ENCODE measurements around the gene POLE4. TPM values are rescaled to one million over a fixed set of nuclear protein-coding genes. Genes with fewer than 3 reads are reported as not detected.

Gene POLE4
- total and polyA plus RNA-seq, 2 donors (not counting 1 experiment from before 2014, with no cell fraction given) = 23.3 to 53.3 TPM

DNA sequence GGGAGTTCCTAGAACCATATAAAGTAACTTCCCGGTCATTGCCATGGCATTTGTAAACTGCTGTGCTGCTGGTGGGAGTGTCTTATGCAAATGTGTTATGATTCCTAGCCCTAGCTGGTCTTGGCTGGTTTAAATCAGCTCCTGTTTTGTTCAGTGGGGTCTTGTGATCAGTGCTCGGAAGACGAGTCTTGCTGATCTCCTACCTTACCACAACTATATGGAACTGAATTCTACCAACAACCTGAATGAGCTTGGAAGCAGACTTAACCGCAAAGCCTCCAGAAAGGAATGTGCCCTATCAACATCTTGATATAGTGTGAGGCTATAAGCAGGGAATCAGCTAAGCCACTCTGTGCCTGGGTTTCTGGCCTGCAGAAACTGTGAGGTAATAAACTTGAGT is 33.5 kb downstream of the POLE4 start:
- H4K20me1 ChIP-seq (ENCODE audit: control insufficient read depth, insufficient read depth, low read length, poor library complexity, severe bottlenecking) = no peaks in the 10 kb centered on the region

DNA sequence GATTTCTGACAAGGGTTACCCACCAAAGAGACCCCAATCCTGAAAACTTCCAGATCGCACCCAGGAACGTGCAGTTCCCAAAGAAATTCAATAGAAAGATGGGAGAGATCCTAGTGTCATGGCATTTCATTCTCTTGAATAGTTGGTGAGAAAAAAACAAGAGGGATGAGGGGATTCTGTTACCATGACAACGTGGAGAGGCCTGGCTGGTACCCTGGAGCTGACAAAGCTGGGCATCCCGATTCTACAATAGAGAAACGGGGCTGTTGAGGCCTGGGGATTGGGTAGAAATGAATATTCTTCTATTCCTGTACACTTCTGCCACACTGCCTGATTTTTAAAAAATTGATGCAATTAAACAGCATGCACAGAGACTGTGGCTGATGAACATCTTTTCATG is 41.0 kb downstream of the POLE4 start:
- H3K9me3 ChIP-seq (ENCODE audit: control extremely low read depth in 1 of 3, control insufficient read depth in 2 of 3, insufficient read depth in 1 of 3, low read length in 2 of 3) = peaks cover 0 to 8% (median 3%) of the 10 kb centered on the region in 3 donors
- no peak for TF ChIP-seq EZH2 (IDR thresholded peaks at IDR 0.05; ENCODE audit: borderline replicate concordance, insufficient read depth, low read depth, low read length, poor library complexity, severe bottlenecking)
- TF ChIP-seq, protein P1, sequence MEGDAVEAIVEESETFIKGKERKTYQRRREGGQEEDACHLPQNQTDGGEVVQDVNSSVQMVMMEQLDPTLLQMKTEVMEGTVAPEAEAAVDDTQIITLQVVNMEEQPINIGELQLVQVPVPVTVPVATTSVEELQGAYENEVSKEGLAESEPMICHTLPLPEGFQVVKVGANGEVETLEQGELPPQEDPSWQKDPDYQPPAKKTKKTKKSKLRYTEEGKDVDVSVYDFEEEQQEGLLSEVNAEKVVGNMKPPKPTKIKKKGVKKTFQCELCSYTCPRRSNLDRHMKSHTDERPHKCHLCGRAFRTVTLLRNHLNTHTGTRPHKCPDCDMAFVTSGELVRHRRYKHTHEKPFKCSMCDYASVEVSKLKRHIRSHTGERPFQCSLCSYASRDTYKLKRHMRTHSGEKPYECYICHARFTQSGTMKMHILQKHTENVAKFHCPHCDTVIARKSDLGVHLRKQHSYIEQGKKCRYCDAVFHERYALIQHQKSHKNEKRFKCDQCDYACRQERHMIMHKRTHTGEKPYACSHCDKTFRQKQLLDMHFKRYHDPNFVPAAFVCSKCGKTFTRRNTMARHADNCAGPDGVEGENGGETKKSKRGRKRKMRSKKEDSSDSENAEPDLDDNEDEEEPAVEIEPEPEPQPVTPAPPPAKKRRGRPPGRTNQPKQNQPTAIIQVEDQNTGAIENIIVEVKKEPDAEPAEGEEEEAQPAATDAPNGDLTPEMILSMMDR (IDR thresholded peaks at IDR 0.05) = no peak
- no peak overlapping the region for H3K9ac ChIP-seq (ENCODE audit: low read length)
- Mint-ChIP-seq H3K9me3 (ENCODE audit: insufficient read depth) (no peaks in the 10 kb centered on the region), H3K27ac (no peak overlapping the region), H3K27me3 (no peaks in the 10 kb centered on the region), H3K4me3 (no peak overlapping the region), H3K4me1 (no peaks in the 10 kb centered on the region)
- no peak overlapping the region for H3K4me2 ChIP-seq (replicated peaks; ENCODE audit: low read depth, low read length, poor library complexity, severe bottlenecking)
- H3K79me2 ChIP-seq (ENCODE audit: control insufficient read depth, insufficient read depth, low read length) = no peaks in the 10 kb centered on the region
- no peak overlapping the region for H3K4me3 ChIP-seq (ENCODE audit: control extremely low read depth in 1 of 5, extremely low read depth in 1 of 5, insufficient read depth in 1 of 5, low read depth in 2 of 5, low read length in 4 of 5)
- H2AFZ ChIP-seq (ENCODE audit: insufficient read depth, low read depth, low read length, poor library complexity, severe bottlenecking) = no peak overlapping the region
- intact Hi-C loops (cut with micrococcal nuclease) = no loop called here
- WGBS (ENCODE audit: insufficient coverage) = 95% methylated on average over 3 of the region's 5 CpGs
- no peaks in the 10 kb centered on the region for H4K20me1 ChIP-seq (ENCODE audit: control insufficient read depth, insufficient read depth, low read length, poor library complexity, severe bottlenecking)
- no peak for DNase-seq
- peaks cover 0 to 4% of the 10 kb centered on the region in 2 experiments for H3K36me3 ChIP-seq (replicated peaks in 1 of 2; ENCODE audit: control extremely low read depth in 1 of 2, control insufficient read depth in 1 of 2, extremely low read depth in 1 of 2, insufficient read depth in 2 of 2, low read length in 1 of 2)
- no peak overlapping the region for H3K27ac ChIP-seq (ENCODE audit: low read length in 2 of 2)
- no peak for ATAC-seq (ENCODE audit: low read depth)
- no peaks in the 10 kb centered on the region for H3K27me3 ChIP-seq (replicated peaks in 1 of 4; ENCODE audit: control extremely low read depth in 1 of 4, control insufficient read depth in 3 of 4, insufficient read depth in 4 of 4, low read length in 3 of 4)
- ChIA-PET CTCF (interaction anchor here (0.7 kb wide), 1 partner anchor 31 kb away, joined by 3 read pairs; no protein-coding TSS in a partner anchor), POLR2A (no interaction called here)
- H3K4me1 ChIP-seq (ENCODE audit: control insufficient read depth in 2 of 2, insufficient read depth in 2 of 2, low read length in 2 of 2) = no peaks in the 10 kb centered on the region

More for the DNA sequence above, 33.5 kb downstream of the POLE4 start:
- H3K9me3 ChIP-seq (ENCODE audit: control extremely low read depth in 1 of 3, control insufficient read depth in 2 of 3, insufficient read depth in 1 of 3, low read length in 2 of 3) = no peaks in the 10 kb centered on the region
- no peaks in the 10 kb centered on the region for H3K79me2 ChIP-seq (ENCODE audit: control insufficient read depth, insufficient read depth, low read length)
- H3K4me3 ChIP-seq (ENCODE audit: control extremely low read depth in 1 of 5, extremely low read depth in 1 of 5, insufficient read depth in 1 of 5, low read depth in 2 of 5, low read length in 4 of 5) = no peak overlapping the region
- Mint-ChIP-seq H3K4me3 (no peak overlapping the region), H3K27ac (no peak overlapping the region), H3K27me3 (no peaks in the 10 kb centered on the region), H3K4me1 (peaks cover 1% of the 10 kb centered on the region), H3K9me3 (ENCODE audit: insufficient read depth) (no peaks in the 10 kb centered on the region)
- no peaks in the 10 kb centered on the region for H3K27me3 ChIP-seq (replicated peaks in 1 of 4; ENCODE audit: control extremely low read depth in 1 of 4, control insufficient read depth in 3 of 4, insufficient read depth in 4 of 4, low read length in 3 of 4)
- DNase-seq (no peak), ATAC-seq (ENCODE audit: low read depth) (no peak)
- intact Hi-C loops (cut with micrococcal nuclease) = no loop called here
- TF ChIP-seq, protein P1 (IDR thresholded peaks at IDR 0.05) = no peak
- no peak for TF ChIP-seq EZH2 (IDR thresholded peaks at IDR 0.05; ENCODE audit: borderline replicate concordance, insufficient read depth, low read depth, low read length, poor library complexity, severe bottlenecking)
- H3K36me3 ChIP-seq (replicated peaks in 1 of 2; ENCODE audit: control extremely low read depth in 1 of 2, control insufficient read depth in 1 of 2, extremely low read depth in 1 of 2, insufficient read depth in 2 of 2, low read length in 1 of 2) = no peaks in the 10 kb centered on the region
- WGBS (ENCODE audit: insufficient coverage) = no CpG with 5 or more reads among the region's 4 CpGs
- no peak overlapping the region for H3K4me2 ChIP-seq (replicated peaks; ENCODE audit: low read depth, low read length, poor library complexity, severe bottlenecking)
- H2AFZ ChIP-seq (ENCODE audit: insufficient read depth, low read depth, low read length, poor library complexity, severe bottlenecking) = no peak overlapping the region
- no peaks in the 10 kb centered on the region for H3K4me1 ChIP-seq (ENCODE audit: control insufficient read depth in 2 of 2, insufficient read depth in 2 of 2, low read length in 2 of 2)
- no peak overlapping the region for H3K27ac ChIP-seq (ENCODE audit: low read length in 2 of 2)
- POLR2A ChIA-PET = no interaction called here
- CTCF ChIA-PET = no interaction called here
- no peak overlapping the region for H3K9ac ChIP-seq (ENCODE audit: low read length)

Measured in B cell (primary cell).